HG03280 (cell line): ENCODE results near the gene UBE2Q1.
"Not testable (repeated sequence)": the region's sequence is repeated elsewhere in the genome, so short reads cannot be mapped to it uniquely, and the experiment has no call there.

ENCODE experiments used
- ATAC-seq: cut with Tn5 transposase; IDR thresholded peaks from one replicate; pipeline ENCODE4 v1.9.1; 2021; ENCODE audit warnings: mild to moderate bottlenecking, moderate library complexity; ENCODE audit not compliant: unreplicated experiment

UBE2Q1 gene

GRCh38 chr1:154551474-154551873 is 7.0 kb downstream of the UBE2Q1 start:
- no peak for ATAC-seq

GRCh38 chr1:154550657-154551056 is 7.8 kb downstream of the UBE2Q1 start:
- no peak for ATAC-seq

DNA sequence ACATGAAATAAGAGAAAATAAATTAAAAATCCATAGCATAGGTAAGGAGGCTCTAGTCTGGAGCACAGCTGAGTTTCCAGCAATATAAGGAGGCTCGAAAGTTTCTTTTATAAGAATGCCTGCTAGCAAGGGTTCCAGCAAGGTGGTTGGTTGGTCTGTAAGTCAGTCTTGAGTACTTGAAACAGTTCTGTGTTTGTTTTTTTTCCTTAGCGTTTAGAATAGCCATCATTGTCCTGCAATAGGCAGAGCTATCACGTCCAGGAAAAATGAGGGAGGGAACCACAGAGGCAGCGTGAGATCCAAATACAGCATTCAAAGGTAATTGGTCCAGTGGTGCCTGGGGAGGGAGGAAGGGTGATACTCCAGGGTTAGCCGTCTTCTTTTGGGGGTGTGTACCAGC is 8.4 kb downstream of the UBE2Q1 start:
- ATAC-seq = no peak

DNA sequence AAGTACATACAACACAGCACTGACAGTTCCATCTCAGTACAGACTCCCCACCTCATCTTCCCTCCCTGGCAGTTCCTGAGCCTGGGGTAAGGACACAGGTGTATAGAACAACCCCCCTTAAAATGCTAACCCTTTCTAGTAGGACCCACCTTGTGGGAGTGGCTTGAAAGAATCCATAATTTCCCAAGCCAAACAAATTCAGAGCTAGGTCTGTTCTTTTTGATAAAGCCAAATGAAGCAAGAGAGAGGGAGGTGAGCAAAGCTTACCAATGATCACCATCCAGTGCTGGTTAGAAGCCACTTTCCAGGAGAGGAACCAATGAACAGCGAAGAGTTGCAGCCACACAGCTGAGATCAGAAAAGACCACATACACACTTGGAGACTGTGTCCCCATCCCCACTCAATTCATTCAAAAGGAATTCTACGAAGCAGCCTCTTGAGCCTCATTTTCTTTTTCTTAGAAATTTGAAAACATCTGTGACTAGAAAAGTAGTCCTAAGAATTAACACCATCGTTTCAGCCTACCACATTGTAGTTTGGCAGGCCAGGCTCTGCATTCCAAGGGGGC is 9.2 kb downstream of the UBE2Q1 start:
- ATAC-seq = no peak

DNA sequence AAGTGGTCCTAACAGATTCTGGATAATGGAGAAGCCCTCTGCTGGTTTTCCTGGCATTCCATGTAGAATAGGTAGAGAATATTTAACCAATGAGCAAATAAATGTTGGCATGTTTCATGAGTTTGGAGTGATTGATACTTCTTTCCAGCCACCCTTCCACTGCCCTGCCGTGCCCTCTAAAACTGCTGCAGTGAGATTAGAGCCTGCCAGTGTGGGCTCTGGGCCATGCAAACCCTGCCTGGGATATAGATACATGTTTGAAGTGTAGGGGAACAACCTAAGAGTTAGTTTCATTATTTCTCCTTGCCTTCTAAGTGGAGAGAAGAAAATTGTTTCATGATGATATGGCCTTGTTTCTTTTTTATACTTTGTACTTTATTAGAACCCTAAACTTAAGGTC is 10.4 kb downstream of the UBE2Q1 start:
- ATAC-seq = no peak

DNA sequence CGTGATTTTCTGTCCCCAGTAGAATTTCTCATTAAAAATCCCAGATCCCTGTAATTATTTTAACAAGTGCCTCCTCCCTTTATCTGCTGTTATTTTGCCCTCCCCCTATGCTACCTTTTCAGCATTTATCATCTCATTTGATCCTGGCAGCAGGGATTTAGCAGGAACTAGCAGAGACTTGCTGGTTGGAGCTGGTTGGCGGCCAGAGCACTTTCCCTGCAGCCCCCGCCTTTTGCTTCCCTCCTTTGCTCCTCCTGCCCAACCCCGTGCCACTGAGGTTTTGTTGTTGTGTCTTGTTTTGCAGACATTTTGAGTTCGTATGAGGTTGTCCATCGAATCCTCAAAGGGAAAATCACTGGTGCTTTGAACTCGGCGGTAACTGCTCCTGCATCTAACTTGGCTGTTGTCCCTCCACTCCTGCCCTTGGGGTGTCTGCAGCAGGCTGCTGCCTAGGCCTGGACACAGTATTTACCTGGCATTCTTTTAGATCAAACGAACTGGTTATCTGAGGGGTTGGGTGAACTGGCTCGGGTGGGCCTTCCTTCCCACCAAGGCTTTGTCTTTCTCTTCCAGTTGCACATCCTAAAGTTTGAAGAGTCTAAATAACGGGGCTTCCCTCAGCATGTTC is 11.2 kb downstream of the UBE2Q1 start:
- ATAC-seq = no peak

GRCh38 chr1:154546264-154547063 is 12.0 kb downstream of the UBE2Q1 start:
- ATAC-seq = no peak

GRCh38 chr1:154541231-154541630 is 17.2 kb downstream of the UBE2Q1 start:
- ATAC-seq = no peak

DNA sequence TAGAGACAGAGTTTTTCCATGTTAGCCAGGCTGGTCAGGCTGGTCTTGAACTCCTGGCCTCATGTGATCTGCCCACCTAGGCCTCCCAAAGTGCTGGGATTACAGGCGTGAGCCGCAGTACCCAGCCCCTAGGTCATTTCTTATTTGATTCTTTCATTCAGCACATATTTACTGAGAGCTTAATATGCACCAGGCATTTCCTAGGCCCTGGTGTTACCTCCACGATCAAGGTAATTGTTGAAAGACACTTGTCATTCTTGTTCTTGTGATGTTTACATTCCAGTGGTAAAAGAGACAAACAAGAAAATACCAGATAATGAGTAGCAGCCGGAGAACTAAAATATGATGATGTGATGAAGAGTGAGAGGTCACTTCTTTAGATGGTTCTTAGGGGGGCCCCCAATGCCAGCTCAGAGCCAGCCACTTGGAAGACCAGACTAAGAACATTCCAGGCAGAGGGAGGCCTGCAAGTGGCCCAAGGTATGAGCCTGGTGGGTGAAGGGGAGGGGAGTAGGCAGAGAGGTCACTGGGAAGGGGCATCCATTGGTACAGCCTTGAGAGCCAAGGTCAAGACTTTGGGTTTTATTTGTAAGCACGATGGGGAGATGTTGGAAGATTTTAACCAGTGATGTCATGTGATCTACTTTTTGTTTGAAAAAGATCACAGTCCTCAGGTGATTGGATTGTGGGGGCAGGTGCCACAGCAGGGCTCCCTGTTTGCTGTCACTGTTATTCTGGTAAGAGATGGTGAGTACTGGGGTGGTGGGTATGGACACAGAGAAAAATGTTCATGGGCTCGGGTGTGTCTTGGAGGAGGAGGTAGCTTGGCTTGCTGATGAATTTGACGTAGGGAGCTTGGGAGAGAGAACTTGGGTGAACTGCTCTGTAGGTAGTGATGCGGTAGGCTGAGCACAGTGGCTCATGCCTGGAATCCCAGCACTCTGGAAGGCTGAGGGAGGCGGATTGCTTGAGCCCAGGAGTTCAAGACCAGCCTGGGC is 18.7 kb downstream of the UBE2Q1 start:
- no peak for ATAC-seq

GRCh38 chr1:154536570-154536969 is 21.9 kb downstream of the UBE2Q1 start:
- ATAC-seq = no peak

- ATAC-seq = no peak
These were observed 24.3 kb downstream of the UBE2Q1 start for GRCh38 chr1:154533952-154534844.

- ATAC-seq = not testable (repeated sequence)
These were observed 26.5 kb downstream of the UBE2Q1 start for GRCh38 chr1:154531950-154532349.

GRCh38 chr1:154529308-154529707 is 29.2 kb downstream of the UBE2Q1 start:
- ATAC-seq = no peak

DNA sequence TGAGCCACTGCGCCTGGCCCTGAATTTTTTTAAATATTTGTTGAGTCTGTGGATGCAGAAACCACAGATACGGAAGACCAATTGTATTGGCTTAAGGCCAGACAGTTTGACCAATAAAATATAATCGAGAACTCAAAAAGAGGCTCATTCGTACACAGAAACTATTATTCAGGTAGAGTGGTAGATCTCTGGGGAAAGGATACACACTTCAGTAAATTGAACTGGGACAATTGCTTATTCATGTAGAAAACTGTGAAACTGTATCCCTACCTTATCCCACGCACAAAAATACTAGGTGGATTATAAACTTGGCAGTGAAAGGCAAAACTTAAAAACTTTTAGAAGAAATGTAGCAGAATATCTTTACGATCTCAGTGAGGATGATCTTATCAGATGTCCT is 31.3 kb downstream of the UBE2Q1 start:
- no peak for ATAC-seq

GRCh38 chr1:154524881-154525280 is 33.6 kb downstream of the UBE2Q1 start:
- no peak for ATAC-seq

DNA sequence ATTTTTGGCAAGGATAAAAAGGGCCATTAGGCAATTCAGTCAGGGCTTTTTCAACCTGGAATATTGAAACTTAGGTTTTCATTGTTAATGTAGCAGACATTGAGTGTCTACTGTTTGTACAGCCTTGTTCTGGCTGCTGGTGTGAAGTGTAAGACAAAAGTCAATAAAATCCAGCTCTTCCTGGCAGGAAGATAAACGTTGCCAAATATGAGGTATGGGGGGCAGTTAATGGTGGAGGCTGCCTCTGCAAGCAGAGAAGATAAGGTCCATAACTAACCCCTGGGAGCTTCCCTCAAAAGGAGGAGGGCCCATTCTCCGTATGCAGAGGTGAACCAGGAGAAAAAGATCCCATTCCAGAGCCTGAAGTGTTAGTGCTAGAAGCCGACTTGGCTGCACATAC is 36.8 kb downstream of the UBE2Q1 start:
- ATAC-seq = no peak

- ATAC-seq = no peak
These were observed 38.1 kb downstream of the UBE2Q1 start for GRCh38 chr1:154520333-154520732.

DNA sequence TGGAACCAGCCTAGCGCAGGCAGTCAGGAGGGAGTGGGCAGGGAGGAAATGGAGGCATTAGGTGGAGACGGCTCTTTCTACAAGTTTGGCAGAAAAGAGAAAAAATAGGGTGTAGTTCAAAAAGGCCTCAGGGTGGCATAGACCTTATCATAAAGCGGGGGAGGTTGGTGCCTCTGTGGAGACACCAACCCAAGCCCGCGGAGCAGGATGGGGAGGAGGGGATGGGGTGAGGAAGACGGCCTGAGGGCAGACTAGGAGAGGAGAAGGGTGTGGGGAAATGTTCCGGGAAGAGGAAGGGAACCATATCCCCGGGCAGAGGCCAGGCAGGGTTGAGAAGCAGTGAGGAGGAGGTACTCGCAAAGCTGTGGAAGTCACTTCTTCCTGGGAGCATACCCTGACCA is 38.9 kb downstream of the UBE2Q1 start:
- ATAC-seq = no peak

DNA sequence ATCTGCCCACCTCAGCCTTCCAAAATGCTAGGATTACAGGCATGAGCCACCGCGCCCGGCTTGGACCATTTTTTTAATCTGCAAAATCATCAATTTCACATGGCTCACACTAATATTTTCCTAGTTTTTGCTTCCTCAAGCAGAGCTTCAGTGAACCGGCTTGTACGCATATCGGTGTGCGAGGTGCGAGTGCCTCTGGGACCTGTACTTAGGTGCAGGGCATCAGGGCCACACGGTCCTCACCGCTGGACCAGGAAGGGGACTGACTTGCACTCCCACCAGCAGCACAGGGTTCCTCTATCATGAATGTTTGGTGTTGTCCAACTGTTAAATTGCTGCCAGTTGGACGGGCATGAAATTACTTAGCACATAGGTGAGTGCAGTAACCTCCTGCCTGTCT is 40.8 kb downstream of the UBE2Q1 start:
- no peak for ATAC-seq

DNA sequence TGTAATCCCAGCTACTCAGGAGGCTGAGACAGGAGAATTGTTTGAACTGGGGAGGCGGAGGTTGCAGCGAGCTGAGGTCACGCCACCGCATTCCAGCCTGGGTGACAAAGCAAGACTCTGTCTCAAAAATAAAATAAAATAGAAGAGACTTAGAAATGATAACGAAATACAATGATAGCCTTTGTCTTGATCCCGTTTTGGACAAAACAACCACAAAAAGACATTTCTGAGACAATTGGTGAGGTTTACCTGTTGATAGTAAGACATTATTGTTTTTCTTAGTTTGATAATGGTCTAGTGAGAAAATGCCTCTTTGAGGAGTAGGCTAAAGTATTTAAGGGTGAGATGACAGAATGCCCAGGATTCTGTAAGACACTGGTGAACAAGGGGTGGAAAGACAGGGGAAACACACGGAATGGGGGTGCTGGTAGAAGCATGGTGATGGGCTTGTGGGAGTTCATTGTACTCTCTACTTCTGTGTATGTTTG is 44.4 kb downstream of the UBE2Q1 start:
- ATAC-seq = no peak
